Iris pigment epithelial cell (primary cell): ENCODE results near the gene LRP2BP.
A peak's percentile ranks its signal among the peaks of the same experiment; 100 is the strongest.

Experiments
- DNase-seq: peaks from one replicate; pipeline ENCODE4 v3.0.0-alpha.2; 2011; ENCODE audit warnings: low read depth

LRP2BP gene

DNA sequence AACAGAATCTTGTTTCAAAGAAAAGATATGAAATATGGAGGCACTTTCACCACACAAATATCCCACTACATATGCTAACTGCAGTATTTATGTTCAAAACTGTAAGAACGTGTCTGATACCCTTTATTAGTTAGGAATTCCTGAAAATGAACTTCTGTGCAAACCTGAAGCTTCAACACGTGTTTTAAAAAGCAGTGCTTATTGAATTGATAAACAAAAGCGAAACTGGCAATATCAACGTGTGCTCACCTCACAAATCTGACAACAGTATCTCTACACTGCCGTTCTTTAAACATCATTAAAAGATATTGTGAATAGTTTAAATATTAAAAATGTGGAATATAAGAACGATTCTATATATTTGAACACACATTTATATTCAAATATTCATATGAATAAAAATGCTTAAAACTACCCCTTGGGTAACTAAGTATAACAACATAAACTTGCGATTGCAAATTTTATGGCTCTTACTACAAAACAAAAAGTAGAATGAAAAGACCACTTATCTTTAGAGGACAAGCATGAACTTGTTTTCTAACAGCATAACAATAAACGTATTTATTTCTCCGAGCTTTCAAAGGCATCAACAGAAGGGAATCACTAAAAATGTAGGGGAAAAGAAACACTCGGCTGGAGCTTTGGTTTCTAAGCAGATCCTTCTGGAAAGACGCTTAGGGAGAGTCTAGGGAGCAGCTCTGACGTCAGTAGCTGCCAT is at the start of gene LRP2BP:
Gene LRP2BP (minus strand): TSS at position 687 of the 718 bp plus-strand sequence. CDS start 17,738 bp downstream, outside the sequence.
- no peak for DNase-seq

DNA sequence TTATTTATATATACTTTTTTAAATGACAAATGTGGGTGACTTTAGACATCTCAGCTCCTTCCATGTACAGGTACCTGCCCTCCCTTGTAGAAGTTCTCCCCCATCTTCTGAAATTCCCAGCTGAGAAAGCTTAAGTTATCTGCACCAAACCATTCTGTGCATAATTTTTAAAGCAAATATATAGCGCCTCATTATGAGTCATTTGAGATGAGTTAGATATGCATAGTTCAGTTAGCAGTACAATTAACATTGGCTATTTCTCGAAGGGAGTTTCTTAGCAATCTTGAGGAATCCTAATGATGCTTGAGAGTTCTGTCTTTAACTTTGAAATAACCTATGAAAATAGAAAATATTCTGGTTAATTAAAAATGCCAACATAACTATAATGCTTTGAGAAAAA is 49.5 kb upstream of the LRP2BP start:
- no peak for DNase-seq

DNA sequence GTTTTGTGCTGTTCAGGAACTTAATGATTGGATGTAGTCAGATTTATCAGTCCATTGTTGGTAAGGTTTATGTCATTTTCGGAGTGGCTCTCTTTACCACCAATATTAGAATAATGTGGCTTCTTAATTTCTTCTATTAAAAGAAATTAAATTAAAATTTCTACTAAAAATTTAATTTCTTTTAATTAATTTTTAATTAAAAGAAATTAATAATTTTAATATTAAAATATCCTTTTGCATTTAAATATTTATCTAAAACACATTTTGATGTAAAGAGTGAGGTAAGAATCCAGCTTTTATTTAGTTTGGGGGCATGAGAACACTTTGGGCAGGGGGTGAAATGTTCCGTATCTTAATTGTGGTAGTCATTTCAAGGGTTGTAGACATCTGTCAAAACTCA is 45.8 kb upstream of the LRP2BP start:
- DNase-seq, result no peak

DNA sequence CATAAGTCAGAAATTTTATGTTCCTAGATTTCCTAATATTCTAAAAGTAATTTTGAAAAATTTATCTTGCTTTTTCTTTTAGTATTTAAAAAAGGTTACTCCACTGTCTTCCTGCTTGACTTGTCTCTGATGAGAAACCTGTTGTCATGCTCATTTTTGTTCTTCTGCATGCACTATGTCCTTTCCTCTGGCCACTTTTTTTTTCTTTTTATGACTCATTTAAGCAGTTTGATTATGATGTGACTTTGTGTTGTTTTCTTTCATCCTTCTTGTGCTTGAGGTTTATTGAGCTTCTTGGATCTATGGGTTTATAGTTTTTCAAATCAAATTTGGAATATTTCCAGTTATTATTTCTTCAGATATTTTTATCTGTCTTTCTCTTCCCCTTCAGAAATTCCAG is 42.1 kb upstream of the LRP2BP start:
- DNase-seq, result no peak

DNA sequence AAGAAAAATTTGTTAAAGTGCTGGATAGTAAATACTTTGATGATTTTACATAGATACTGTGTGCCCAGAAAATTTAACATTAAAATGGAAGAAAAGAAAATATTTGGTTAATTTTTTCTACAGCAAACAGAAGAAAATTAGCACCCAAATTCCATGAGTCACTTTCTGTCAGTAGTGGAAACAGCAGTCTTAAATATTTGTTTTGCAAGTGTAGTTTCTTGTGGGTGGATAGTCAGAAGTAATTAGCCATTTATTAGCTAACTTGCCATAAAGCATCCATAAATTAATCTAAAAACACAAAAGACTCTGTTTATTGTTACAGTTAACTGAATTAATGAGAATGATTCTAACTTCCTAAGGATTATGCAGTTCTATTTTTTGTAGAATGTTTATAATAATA is 39.7 kb upstream of the LRP2BP start:
- DNase-seq, result no peak

DNA sequence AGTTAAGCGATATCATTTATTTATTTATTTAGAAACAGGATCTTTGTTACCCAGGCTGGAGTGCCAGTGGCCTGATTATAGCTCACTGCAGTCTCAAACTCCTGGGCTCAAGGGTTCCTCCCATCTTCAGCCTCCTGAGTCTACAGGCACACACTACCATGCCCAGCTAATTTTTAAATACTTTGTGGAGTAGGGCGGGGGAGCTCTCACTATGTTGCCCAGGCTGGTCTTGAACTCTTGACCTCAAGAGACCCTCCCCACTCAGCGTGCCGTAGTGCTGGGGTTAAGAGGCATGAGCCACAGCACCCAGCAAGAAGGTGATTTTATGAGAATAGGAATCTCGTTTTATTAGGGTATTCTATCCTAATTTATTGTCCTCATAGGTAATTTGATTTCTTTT is 33.9 kb upstream of the LRP2BP start:
- no peak for DNase-seq

DNA sequence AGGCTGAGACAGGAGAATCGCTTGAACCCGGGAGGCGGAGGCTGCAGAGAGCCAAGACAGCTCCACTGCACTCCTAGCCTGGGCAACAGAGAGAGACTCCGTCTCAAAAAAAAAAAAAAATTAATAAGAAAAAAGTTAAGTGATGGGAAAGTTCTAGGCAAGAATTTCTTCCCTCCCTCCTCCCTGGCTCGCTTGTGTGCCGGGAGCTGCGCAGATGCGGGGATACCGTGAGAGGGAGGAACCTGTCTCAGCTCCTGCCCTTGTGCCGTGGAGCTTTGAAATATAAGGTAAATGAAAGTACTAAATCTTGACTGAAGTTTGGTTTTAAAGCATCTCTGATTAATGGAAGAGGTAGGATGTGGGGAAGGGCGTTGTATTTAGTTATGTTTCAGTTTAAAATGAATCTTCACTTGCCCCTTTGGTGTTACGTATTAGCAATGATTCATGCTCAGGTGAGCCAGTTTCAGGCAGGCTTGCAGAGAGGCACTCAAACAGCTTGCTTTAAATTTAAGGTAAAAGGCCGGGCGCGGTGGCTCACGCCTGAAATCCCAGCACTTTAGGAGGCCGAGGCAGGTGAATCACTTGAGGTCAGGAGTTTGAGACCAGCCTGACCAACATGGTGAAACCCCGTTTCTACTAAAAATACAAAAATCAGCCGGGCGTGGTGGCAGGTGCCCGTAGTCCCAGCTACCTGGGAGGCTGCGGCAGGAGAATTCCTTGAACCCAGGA is 31.4 kb upstream of the LRP2BP start:
- no peak for DNase-seq

DNA sequence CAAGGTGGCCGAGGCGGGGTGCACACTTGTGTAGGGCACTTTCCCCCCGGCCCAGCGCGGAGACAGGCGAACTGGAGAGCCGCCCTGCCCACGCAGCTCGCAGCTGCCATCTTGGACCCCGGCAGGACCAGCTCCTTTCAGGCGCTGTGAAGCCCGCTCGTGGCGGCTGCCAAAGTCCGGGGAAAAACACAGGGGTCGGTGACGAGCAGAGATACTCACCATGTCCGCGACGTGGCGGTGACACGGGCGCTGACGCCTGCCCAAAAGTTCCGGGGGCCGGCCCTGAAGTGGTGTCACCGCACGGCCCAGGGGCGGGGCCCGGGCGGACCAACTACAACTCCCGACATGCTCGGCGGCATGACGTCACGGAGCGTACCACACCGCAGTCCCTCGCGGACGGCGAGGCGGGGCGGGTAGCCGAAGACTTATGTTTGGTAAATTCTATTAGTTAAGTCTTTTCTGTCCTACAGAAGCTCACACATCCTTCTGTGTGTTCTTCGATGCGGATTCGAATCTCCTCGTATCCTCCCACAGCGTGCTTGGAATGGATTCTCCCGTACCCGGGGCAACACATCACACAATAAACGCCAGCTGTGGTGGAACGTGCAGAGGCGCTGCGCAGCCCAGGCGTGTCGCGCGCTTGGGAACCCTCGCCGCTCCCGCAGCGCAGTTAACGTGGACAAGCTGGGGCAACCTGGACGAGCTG is 30.1 kb upstream of the LRP2BP start, which contains the start of gene UFSP2:
Gene UFSP2 (minus strand): TSS at position 318 of the 706 bp plus-strand sequence. CDS start 96 bp downstream, at position 222.
- DNase-seq, result peak; percentile 80

DNA sequence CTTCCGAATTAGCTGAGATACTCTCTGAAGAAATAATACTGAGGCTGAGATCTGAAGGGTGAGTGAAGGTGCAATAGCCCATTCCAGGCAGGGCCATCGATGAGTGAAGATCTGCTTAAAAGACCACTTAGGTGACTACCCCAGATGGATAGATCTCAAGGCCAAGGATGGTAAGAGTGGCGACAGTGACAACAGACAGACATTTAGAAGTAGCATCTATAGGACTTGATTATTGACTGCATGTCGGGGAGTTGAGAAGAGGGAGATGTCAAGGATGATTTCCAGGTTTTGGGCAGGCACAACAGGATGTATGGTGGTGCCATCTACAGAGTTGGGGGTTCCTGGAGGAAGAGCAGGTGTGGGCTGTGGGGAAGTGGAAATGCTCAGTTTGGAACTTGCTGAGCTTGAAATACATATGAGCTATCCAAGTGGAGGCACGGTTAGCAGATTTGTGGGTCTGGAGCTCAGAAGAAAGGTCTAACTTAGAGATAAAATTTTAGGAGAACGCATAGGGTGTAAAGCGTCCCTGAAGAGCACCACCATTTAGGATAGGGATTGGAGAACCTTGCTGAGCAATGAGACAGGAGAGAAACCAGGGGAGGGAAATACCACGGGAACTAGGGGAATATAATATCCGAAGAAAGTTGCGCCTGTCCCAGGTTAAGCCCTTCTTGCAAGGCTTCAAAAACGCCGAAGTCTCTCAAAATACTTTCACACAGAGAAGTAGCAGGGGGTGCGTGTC is 29.4 kb upstream of the LRP2BP start:
- peak; percentile 1 for DNase-seq

DNA sequence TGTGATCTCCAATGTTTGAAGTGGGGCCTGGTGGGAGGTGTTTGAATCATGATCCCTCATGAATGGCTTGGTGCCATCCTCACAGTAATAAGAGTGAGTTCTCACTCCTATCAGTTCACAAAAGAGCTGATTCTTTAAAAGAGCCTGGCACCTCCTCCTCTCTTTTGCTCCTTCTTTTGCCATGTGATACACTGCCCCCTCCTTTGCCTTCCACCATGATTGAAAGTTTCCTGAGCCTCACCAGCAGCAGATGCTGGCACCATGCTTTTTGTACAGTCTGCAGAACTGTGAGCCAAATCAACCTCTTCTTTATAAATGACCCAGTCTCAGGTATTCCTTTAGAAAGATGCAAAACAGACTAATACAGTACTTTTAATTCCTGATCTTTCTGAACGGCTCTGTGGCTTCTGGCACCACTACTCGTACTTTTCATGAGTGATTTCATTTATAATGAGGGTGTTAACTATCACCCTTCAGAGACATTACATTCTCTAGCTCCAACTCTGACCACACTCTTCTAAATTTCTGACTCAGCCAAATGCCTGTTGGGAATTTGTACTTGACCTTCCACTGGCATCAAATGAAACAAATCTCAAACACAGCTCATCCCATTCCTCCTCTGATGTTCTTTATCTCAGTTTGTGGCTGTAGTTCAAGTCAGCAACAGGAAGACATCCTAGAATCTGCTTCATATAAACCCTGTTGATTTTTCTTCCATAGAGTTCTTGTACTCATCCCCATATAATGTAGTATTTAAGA is 25.8 kb upstream of the LRP2BP start:
- DNase-seq, result peak; percentile 71

DNA sequence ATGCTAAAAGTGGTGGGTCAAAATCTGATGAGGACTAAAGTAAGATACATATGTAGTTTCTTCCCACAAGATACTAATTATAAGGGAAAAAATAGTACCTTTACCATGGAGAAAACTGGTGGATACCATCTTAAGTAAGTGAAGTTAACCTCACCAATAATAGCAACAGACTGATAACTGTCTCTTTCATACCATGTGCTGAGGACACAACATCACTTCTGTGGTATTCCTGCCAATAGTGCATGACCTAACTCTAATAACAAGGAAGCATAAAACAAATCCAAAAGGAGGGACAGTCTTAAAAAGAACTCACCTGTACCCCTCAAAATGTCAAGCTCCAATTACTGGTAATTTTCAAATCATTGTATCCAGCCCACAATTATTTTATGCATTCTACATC is 21.2 kb upstream of the LRP2BP start:
- DNase-seq, result no peak

DNA sequence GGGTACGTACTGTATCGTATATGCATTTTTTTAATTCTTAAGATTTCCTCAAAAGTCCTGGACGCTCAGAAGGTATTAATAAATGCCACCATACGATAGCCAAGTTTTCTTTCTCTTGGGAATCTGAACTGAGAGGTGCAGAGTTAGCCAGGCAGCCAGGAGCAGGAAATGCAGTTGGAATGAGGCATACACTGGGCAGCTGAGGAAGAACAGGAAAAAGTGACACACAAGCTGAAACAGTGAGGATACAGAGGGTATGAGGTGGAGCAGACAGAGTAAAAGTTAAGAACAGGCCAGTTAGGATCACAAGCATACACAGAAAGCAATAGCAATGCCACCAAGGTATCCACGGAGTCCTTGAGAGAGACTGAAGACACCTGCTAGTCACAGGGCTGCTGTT is 16.7 kb upstream of the LRP2BP start:
- no peak for DNase-seq

DNA sequence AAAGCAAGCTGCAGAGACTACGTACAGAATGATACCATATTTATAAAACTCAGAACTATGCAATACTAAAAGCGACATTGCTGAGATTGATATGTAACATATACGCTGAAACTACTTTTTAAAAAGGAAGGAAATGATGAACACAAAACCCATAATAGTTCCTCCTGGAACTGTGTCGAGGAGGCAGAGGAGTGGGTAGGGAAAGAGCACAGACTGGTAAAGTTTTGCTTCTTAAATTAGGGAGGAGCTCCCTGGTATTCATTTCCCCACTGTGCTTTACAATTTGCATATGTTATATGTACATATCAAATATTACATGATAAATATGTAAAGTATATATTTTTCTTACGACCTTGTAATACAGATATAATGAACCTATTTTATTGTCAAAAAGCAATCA is 16.1 kb upstream of the LRP2BP start:
- no peak for DNase-seq

DNA sequence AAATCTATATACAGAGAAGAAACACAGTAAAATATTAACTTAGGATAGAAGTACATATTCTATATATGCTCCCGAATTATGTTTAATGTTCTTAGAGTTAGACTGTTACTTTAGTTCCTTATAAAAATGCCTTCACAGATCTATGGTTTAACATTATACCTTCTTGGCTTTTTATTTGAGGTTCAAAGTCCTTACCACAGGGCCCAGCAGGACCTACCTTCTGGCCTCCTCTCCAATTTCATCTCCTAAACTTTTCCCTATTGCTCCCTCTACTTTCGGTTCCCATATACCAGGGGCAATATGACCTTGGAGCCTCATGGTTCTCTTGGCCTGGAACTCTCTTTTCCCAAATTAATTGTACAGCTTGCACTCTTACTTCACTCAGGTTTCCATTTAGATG is 12.7 kb upstream of the LRP2BP start:
- DNase-seq, result no peak

DNA sequence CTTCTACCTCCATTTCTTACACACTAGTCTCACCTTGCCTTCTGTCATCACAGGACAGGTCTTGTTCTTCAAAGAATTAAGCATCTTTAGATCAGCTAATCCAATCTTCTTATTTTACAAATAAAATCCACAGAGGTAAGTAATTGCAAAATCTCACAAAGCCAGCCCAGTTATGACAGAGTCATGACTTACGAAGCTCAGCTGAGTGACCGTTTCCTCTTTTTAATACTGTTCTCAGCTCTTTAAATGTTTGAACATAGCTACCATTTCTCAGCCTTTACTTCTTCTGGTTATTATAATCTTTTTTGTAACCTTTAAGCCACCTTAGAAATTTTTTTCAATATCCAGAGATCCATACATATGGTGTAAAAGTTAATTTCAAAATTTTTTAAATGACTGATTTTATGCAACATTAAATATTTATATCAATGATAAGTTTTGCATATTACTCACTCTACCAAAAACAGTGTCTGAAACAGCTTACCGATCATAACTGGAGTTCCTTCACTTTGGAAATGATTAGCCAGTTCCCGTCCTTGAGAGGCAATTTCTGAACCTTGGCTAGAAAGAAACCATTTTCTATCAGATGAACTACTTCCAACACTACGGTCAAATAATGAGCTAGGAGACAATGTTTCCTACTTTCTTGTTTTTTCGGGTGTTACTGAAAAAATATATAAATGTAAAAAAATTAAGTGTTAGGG is 9.7 kb upstream of the LRP2BP start:
- DNase-seq, result no peak

DNA sequence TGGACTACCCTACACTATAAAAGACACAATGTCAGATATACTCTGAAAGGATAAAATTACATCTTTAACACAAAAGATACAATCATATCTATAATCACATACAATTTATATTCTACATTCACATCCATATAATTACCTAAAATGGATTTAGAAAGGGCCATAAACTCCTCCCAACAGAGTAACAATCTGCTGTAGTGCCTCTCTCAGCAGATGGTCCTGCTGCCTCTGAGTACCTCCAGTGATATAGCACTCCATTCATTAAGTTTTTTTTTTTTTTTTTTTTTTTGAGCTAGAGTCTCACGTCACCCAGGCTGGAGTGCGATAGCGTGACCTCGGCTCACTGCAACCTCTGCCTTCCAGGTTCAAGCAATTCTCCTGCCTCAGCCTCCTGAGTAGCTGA is 8.3 kb upstream of the LRP2BP start:
- no peak for DNase-seq

DNA sequence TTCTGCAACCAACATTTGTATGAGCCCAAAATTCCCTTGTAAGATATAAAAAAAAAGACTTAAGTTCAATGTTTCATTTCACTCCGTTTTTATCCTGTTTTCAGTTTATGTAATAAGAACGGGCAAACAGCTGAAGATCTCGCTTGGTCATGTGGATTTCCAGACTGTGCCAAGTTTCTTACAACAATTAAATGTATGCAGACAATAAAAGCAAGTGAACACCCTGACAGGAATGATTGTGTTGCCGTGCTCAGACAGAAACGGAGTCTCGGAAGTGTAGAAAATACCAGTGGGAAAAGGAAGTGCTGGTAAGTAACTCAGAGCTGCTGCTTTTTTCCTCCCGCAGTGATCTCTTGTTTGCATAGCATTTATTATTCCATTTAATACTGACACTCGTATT is 3.7 kb upstream of the LRP2BP start:
- DNase-seq, result no peak

DNA sequence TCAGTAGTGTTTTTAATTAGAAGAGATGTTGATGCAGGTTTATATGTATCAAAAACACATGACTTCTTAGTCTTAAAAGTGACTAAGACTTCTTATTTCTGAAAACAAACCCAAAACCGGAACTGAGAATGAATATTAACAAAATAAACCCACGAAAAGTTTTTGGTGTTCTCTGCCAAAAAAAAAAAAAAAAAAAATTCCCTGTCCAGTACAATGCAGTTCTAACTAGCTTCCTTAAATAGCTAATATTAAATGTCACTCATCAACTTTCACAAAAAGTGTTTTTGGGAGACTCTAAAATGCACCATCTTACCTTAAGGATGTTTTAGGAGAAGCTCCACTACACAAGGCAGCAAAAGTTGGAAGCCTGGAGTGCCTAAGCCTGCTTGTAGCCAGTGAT is 2.9 kb upstream of the LRP2BP start:
- no peak for DNase-seq

DNA sequence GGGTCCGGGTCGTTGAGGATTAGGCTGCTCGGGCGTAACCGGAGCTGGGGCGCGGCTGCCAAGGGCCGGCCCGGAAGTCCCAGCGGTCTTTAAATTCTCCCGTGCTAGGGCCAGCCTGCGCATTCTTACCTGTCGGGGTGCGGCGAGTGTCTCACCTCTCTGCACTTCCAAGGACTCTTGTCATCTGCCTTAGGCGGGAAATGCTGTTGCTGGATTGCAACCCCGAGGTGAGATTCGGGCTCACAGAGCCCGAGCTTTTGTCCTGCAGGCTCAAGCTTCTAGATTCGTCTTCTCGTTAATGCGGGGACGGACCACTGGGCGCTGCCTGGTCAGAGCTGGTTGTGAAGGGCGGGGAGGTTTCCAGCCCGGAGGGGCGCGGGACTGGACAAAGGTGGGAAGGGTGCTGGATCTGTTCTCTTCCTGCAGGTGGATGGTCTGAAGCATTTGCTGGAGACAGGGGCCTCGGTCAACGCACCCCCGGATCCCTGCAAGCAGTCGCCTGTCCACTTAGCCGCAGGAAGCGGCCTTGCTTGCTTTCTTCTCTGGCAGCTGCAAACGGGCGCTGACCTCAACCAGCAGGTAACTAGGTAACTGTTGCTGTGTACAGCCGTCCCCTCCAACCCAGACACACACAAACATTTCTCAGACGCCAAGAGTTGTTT is 1.1 kb upstream of the LRP2BP start, which contains the start of gene ANKRD37:
Gene ANKRD37 (plus strand): TSS at position 118 of the 662 bp plus-strand sequence. CDS start 83 bp downstream, at position 201.
- peak; percentile 41 for DNase-seq
